DND-41 (cell line): ENCODE measurements around the gene ARHGAP15.

ENCODE experiments used
- CTCF ChIP-seq: IDR thresholded peaks from 2 replicates; pipeline ENCODE4 v1.5.1; 2012; ENCODE audit warnings: borderline replicate concordance, low read length, moderate library complexity, mild to moderate bottlenecking; ENCODE audit not compliant: poor library complexity, severe bottlenecking; ENCODE audit errors: extremely low read depth
- EZH2 ChIP-seq: IDR thresholded peaks from 3 replicates; pipeline ENCODE4 v1.6.1; 2012; ENCODE audit warnings: borderline replicate concordance, low read depth, mild to moderate bottlenecking, moderate library complexity, low read length, inconsistent platforms; ENCODE audit not compliant: severe bottlenecking

- TF ChIP-seq CTCF (no peak), EZH2 (no peak)
Measured at GRCh38 chr2:143505542-143505941, 376.3 kb downstream of the ARHGAP15 start.
